Central memory CD8-positive, alpha-beta T cell (primary cell): ENCODE data around the gene SLC16A2.

ENCODE experiments used
- ATAC-seq: fragments of 150-1000 bp; cut with Tn5 transposase; replicated peaks from 2 replicates; pipeline ENCODE4 v1.10.0; 2022; ENCODE audit warnings: mild to moderate bottlenecking, moderate FRiP score, moderate number of reproducible peaks; ENCODE audit not compliant: poor library complexity, severe bottlenecking; ENCODE audit errors: extremely low read depth
- DNase-seq, 2 donors: peaks; one replicate each; pipeline ENCODE4 v3.0.0; 2021; ENCODE audit warnings: low spot score in 2 of 2
- H3K27ac Mint-ChIP-seq: one replicate; pipeline ENCODE4 v1.8.0; 2022; ENCODE audit warnings: low read depth, mild to moderate bottlenecking, moderate library complexity, mixed read lengths
- H3K27me3 Mint-ChIP-seq: one replicate; pipeline ENCODE4 v1.8.0; 2022; ENCODE audit warnings: mixed read lengths
- H3K36me3 Mint-ChIP-seq: one replicate; pipeline ENCODE4 v1.8.0; 2022; ENCODE audit warnings: mild to moderate bottlenecking, moderate library complexity, mixed read lengths; ENCODE audit not compliant: insufficient read depth
- H3K4me1 Mint-ChIP-seq: one replicate; pipeline ENCODE4 v1.8.0; 2022; ENCODE audit warnings: mixed read lengths
- H3K4me3 Mint-ChIP-seq: one replicate; pipeline ENCODE4 v1.8.0; 2022; ENCODE audit warnings: mild to moderate bottlenecking, moderate library complexity, mixed read lengths
- H3K9me3 Mint-ChIP-seq: one replicate; pipeline ENCODE4 v1.8.0; 2022; ENCODE audit warnings: mixed read lengths

The SLC16A2 gene

GRCh38 chrX:74421036-74421739 is at the start of gene SLC16A2:
Gene SLC16A2, plus strand, starts transcription at chrX:74421493. Its CDS starts 145 bp downstream, at chrX:74421638.
- H3K4me3 Mint-ChIP-seq = peak within 1 kb of the TSS; percentile 80
- DNase-seq (no peak), ATAC-seq (peak; percentile 52)
- H3K27me3 Mint-ChIP-seq = peaks cover 38% of the 10 kb centered on the region
- H3K4me1 Mint-ChIP-seq = peaks cover 16% of the 10 kb centered on the region
- H3K36me3 Mint-ChIP-seq = peaks cover 4% of the 10 kb centered on the region
- H3K9me3 Mint-ChIP-seq = no peaks in the 10 kb centered on the region
- H3K27ac Mint-ChIP-seq = no peak within 1 kb of the TSS

DNA sequence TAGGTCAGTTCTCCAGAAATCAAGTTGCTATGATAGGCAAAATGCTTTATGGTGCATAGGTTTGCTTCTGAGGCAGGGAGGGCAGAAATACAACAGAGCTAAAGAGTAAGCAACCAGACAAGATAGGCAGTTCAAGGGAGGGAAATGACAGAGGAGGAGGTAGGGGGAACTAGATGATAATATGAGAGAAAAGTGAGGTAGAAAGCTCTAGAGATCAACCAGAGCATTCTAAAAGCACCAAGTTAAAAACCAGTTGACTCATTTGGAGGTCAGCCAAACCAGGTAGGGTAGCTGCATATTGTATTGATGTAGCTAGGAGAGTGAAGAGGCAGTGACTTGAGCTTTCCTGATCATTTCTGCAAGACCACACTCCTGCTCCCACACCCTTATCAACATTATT is 49.0 kb upstream of the SLC16A2 start:
- Mint-ChIP-seq H3K27me3 (no peaks in the 10 kb centered on the region), H3K27ac (no peak overlapping the region), H3K9me3 (no peaks in the 10 kb centered on the region), H3K4me1 (no peaks in the 10 kb centered on the region), H3K4me3 (no peak overlapping the region), H3K36me3 (no peaks in the 10 kb centered on the region)
- no peak for DNase-seq
- no peak for ATAC-seq

DNA sequence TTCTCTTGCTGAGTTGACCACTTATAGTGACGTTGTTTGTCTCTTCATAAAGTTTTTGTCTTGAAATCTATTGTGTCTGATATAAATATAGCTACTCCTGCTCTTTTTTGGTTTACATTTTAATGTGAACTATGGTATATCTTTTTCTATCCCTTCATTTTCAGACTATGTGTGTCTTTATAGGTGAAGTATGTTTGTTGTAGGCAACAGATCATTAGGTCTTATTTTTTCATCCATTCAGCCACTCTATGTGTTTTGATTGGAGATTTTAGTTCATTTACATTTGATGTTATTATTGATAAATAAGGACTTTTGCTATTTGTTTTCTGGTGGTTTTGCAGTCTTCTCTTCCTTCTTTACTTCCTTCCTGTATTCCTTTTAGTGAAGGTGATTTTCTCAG is 44.0 kb upstream of the SLC16A2 start:
- Mint-ChIP-seq H3K9me3 (no peaks in the 10 kb centered on the region), H3K27ac (no peak overlapping the region), H3K36me3 (no peaks in the 10 kb centered on the region), H3K27me3 (no peaks in the 10 kb centered on the region), H3K4me3 (no peak overlapping the region), H3K4me1 (no peaks in the 10 kb centered on the region)
- ATAC-seq (no peak), DNase-seq (no peak)

- no peaks in the 10 kb centered on the region for H3K9me3 Mint-ChIP-seq
- no peak overlapping the region for H3K4me3 Mint-ChIP-seq
- no peaks in the 10 kb centered on the region for H3K36me3 Mint-ChIP-seq
- no peak overlapping the region for H3K27ac Mint-ChIP-seq
- peak in 1 of 2 donors; percentile 16 for DNase-seq
- peak; percentile 52 for ATAC-seq
- H3K4me1 Mint-ChIP-seq = no peaks in the 10 kb centered on the region
- H3K27me3 Mint-ChIP-seq = no peaks in the 10 kb centered on the region
Observed at GRCh38 chrX:74382613-74383012, 38.7 kb upstream of the SLC16A2 start.

DNA sequence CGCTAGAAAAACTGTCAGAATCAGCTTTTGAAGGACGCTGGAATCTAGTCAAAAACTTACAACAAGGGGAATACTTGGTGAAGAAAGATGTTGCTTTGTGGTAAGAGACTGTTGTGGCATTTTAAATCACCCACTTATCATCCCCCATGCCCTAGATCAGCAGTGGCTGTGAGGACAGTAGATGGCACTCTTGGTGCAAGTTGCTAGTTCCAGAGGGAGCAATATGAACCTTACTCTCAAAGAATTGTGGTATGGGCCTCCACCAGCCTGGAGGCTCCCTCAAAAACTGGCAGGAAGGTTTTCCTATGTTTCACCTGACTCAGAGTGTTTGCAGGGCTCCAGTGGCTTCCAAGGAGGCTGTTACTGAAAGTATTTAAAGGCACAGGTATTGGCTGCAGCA is 37.7 kb upstream of the SLC16A2 start:
- Mint-ChIP-seq H3K9me3 (no peaks in the 10 kb centered on the region), H3K4me1 (no peaks in the 10 kb centered on the region), H3K27me3 (no peaks in the 10 kb centered on the region), H3K27ac (no peak overlapping the region), H3K4me3 (no peak overlapping the region), H3K36me3 (no peaks in the 10 kb centered on the region)
- DNase-seq (no peak), ATAC-seq (no peak)

- no peaks in the 10 kb centered on the region for H3K9me3 Mint-ChIP-seq
- no peak overlapping the region for H3K4me3 Mint-ChIP-seq
- ATAC-seq (no peak), DNase-seq (no peak)
- peaks cover 14% of the 10 kb centered on the region for H3K27me3 Mint-ChIP-seq
- no peaks in the 10 kb centered on the region for H3K36me3 Mint-ChIP-seq
- H3K27ac Mint-ChIP-seq = no peak overlapping the region
- H3K4me1 Mint-ChIP-seq = no peaks in the 10 kb centered on the region
Observed at GRCh38 chrX:74389016-74389722, 32.1 kb upstream of the SLC16A2 start.

DNA sequence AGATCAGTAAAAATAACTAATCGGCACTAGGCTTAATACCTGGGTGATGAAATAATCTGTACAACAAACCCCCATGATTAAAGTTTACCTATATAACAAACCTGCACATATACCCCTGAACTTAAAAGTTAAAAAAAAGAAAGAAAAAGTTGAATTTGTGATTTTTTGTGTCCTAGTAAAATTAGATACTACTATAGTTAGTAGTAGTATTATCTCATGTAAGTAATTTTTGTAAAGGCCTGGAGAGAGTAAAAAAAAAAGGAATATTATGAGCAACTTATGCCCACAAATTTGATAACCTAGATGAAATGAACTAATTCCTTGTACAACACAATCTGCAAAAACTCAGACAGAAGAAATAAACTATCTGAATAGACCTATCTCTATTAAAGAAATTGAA is 25.7 kb upstream of the SLC16A2 start:
- H3K36me3 Mint-ChIP-seq = no peaks in the 10 kb centered on the region
- ATAC-seq (no peak), DNase-seq (no peak)
- H3K4me3 Mint-ChIP-seq = no peak overlapping the region
- H3K9me3 Mint-ChIP-seq = no peaks in the 10 kb centered on the region
- no peaks in the 10 kb centered on the region for H3K4me1 Mint-ChIP-seq
- no peak overlapping the region for H3K27ac Mint-ChIP-seq
- H3K27me3 Mint-ChIP-seq = peaks cover 9% of the 10 kb centered on the region

- Mint-ChIP-seq H3K27me3 (no peaks in the 10 kb centered on the region), H3K4me1 (no peaks in the 10 kb centered on the region), H3K36me3 (no peaks in the 10 kb centered on the region), H3K9me3 (no peaks in the 10 kb centered on the region), H3K27ac (no peak overlapping the region), H3K4me3 (no peak overlapping the region)
- ATAC-seq (no peak), DNase-seq (no peak)
Observed at GRCh38 chrX:74405973-74406489, 15.3 kb upstream of the SLC16A2 start.

DNA sequence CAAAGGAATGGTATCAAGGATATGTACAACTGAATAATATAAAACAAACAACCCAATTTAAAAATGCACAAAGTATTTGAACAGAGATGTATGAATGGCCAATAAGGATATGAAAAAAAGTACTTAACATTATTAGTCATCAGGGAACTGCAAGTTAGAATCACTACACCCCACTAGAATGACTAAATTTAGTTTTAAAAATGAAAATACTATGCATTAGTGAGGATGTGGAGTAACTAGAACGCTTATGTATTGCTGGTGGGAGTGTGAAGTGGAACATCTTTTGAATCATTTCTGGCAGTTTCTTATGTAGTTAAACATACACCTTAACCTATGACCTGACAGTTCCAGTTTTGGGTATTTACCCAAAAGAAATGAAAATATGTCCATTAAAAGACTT is 13.0 kb upstream of the SLC16A2 start:
- DNase-seq = no peak
- Mint-ChIP-seq H3K4me3 (no peak overlapping the region), H3K4me1 (no peaks in the 10 kb centered on the region), H3K36me3 (no peaks in the 10 kb centered on the region), H3K27ac (no peak overlapping the region), H3K27me3 (no peaks in the 10 kb centered on the region), H3K9me3 (no peaks in the 10 kb centered on the region)
- no peak for ATAC-seq

- H3K4me3 Mint-ChIP-seq = peak overlapping the region; percentile 80
- no peak for ATAC-seq
- H3K27ac Mint-ChIP-seq = no peak overlapping the region
- no peaks in the 10 kb centered on the region for H3K9me3 Mint-ChIP-seq
- peaks cover 16% of the 10 kb centered on the region for H3K4me1 Mint-ChIP-seq
- DNase-seq = no peak
- H3K36me3 Mint-ChIP-seq = peaks cover 5% of the 10 kb centered on the region
- peaks cover 38% of the 10 kb centered on the region for H3K27me3 Mint-ChIP-seq
Observed at GRCh38 chrX:74419864-74420195, 1.5 kb upstream of the SLC16A2 start.

- Mint-ChIP-seq H3K36me3 (peaks cover 4% of the 10 kb centered on the region), H3K4me3 (peak overlapping the region; percentile 80), H3K27me3 (peaks cover 38% of the 10 kb centered on the region), H3K9me3 (no peaks in the 10 kb centered on the region), H3K27ac (no peak overlapping the region), H3K4me1 (peaks cover 16% of the 10 kb centered on the region)
- DNase-seq (no peak), ATAC-seq (no peak)
Observed at GRCh38 chrX:74420196-74421035, 877 bp upstream of the SLC16A2 start.

DNA sequence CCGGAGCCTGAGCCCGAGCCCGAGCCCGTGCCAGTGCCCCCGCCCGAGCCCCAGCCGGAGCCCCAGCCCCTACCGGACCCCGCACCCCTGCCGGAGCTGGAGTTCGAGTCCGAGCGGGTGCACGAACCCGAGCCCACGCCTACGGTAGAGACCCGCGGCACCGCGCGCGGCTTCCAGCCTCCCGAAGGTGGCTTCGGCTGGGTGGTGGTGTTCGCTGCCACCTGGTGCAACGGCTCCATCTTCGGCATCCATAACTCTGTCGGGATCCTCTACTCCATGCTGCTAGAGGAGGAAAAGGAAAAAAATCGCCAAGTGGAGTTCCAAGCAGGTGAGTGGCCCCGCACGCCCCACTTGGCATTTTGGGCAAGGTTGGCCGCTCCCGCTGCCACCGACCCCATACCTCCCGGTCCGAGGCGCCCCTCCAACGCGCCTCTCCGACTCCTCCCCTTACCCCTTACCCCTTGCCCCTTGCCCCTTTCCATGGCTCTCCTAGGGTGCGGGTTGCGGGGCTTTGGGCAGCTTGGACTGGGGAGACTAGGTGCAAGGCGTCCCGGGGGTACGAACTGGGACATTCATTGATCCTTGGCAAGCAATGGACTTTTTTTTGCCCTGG is 553 bp downstream of the SLC16A2 start:
- Mint-ChIP-seq H3K27me3 (peaks cover 31% of the 10 kb centered on the region), H3K27ac (no peak overlapping the region), H3K4me3 (peak overlapping the region; percentile 80), H3K9me3 (no peaks in the 10 kb centered on the region), H3K36me3 (peaks cover 4% of the 10 kb centered on the region), H3K4me1 (peaks cover 16% of the 10 kb centered on the region)
- ATAC-seq = peak; percentile 14
- DNase-seq = no peak
